GM19238 (cell line): ENCODE results near the gene TRH.
"Not testable (repeated sequence)": the region's sequence is repeated elsewhere in the genome, so short reads cannot be mapped to it uniquely, and the experiment has no call there.

Source experiments
- DNase-seq: peaks from one replicate; pipeline ENCODE4 v3.0.0; 2011; ENCODE audit warnings: low spot score; ENCODE audit not compliant: insufficient read length

Gene TRH

GRCh38 chr3:130010556-130010955 lies 36.0 kb downstream of the TRH start:
- DNase-seq: no peak

- not testable (repeated sequence) for DNase-seq
Measured at GRCh38 chr3:130012108-130012507, 37.6 kb downstream of the TRH start.

GRCh38 chr3:130013246-130013645 lies 38.7 kb downstream of the TRH start:
- not testable (repeated sequence) for DNase-seq

GRCh38 chr3:130014526-130014925 lies 40.0 kb downstream of the TRH start:
- no peak for DNase-seq

GRCh38 chr3:130017661-130018060 lies 43.1 kb downstream of the TRH start:
- DNase-seq: not testable (repeated sequence)

GRCh38 chr3:130026146-130026829 lies 51.8 kb downstream of the TRH start:
- not testable (repeated sequence) for DNase-seq

GRCh38 chr3:130027437-130027836 lies 52.9 kb downstream of the TRH start:
- not testable (repeated sequence) for DNase-seq
